Measurements from ENCODE around the gene DSCAML1.
"Not testable (repeated sequence)": the region's sequence is repeated elsewhere in the genome, so short reads cannot be mapped to it uniquely, and the experiment has no call there.

DSCAML1 gene

GRCh38 chr11:117769533-117769932, 27.5 kb downstream of the DSCAML1 start:
- TF ChIP-seq CTCF (IDR thresholded peaks at IDR 0.05; ENCODE audit: control insufficient read depth, insufficient read depth, low read depth, low read length, missing control alignments) = no peak
- no peak overlapping the region for H3K4me3 ChIP-seq (ENCODE audit: control insufficient read depth, low read depth, low read length)
- no peak for DNase-seq (ENCODE audit: low read depth)

DNA sequence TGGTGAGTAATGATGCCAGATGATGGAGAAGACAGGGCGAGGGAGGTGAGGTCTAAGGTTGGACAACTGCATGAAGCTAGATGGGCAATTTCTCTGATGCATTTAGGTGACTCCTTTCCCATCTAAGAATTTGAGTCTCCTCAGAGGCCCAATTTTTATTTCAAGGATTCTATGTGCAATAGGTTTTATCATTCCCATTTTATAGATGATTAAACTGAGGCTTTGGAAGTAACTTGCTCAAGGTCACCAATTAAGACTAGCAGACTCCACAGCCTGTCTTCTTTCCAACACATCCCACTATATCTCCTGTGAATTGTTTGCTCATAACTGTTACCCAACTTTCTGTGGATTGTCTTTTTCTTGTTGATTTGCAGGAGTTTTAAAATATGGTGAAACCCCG, 28.5 kb downstream of the DSCAML1 start:
- no peak for DNase-seq (ENCODE audit: low read depth)
- no peak for TF ChIP-seq CTCF (IDR thresholded peaks at IDR 0.05; ENCODE audit: control insufficient read depth, insufficient read depth, low read depth, low read length, missing control alignments)
- no peak overlapping the region for H3K4me3 ChIP-seq (ENCODE audit: control insufficient read depth, low read depth, low read length)

- TF ChIP-seq CTCF (IDR thresholded peaks at IDR 0.05; ENCODE audit: control insufficient read depth, insufficient read depth, low read depth, low read length, missing control alignments) = no peak
- no peak for DNase-seq (ENCODE audit: low read depth)
- no peak overlapping the region for H3K4me3 ChIP-seq (ENCODE audit: control insufficient read depth, low read depth, low read length)
Measured at GRCh38 chr11:117767071-117767470, 29.9 kb downstream of the DSCAML1 start.

- no peak for TF ChIP-seq CTCF (IDR thresholded peaks at IDR 0.05; ENCODE audit: control insufficient read depth, insufficient read depth, low read depth, low read length, missing control alignments)
- no peak for DNase-seq (ENCODE audit: low read depth)
- H3K4me3 ChIP-seq (ENCODE audit: control insufficient read depth, low read depth, low read length) = no peak overlapping the region
Measured at GRCh38 chr11:117766576-117766975, 30.4 kb downstream of the DSCAML1 start.

DNA sequence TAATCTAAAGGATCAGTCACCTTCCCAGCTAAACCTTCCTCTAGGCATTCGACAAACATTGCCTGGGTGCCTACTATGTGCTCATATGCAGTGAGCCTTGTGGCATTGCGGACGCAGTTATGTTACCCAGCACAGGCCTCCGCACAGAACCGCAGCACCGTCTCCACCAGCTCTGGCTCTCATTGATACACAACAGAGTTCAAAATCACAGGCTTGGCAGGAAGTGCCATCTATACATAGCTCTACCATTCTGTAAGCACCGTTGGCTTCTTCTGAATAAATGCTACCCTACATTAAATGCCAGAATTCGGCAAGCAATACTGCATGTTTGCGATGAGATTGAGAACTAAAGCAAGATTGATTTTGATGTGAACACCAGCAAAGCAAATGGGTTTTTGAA, 31.0 kb downstream of the DSCAML1 start:
- no peak for TF ChIP-seq CTCF (IDR thresholded peaks at IDR 0.05; ENCODE audit: control insufficient read depth, insufficient read depth, low read depth, low read length, missing control alignments)
- DNase-seq (ENCODE audit: low read depth) = no peak
- no peak overlapping the region for H3K4me3 ChIP-seq (ENCODE audit: control insufficient read depth, low read depth, low read length)

- no peak for TF ChIP-seq CTCF (IDR thresholded peaks at IDR 0.05; ENCODE audit: control insufficient read depth, insufficient read depth, low read depth, low read length, missing control alignments)
- H3K4me3 ChIP-seq (ENCODE audit: control insufficient read depth, low read depth, low read length) = no peak overlapping the region
- DNase-seq (ENCODE audit: low read depth) = no peak
Measured at GRCh38 chr11:117765068-117765467, 31.9 kb downstream of the DSCAML1 start.

- H3K4me3 ChIP-seq (ENCODE audit: control insufficient read depth, low read depth, low read length); DNase-seq (ENCODE audit: low read depth): not testable (repeated sequence)
Measured at GRCh38 chr11:117763465-117763864, 33.6 kb downstream of the DSCAML1 start.

All from AG09309 (cell line).